Measurements from ENCODE around the gene POU4F3.

Gene POU4F3

DNA sequence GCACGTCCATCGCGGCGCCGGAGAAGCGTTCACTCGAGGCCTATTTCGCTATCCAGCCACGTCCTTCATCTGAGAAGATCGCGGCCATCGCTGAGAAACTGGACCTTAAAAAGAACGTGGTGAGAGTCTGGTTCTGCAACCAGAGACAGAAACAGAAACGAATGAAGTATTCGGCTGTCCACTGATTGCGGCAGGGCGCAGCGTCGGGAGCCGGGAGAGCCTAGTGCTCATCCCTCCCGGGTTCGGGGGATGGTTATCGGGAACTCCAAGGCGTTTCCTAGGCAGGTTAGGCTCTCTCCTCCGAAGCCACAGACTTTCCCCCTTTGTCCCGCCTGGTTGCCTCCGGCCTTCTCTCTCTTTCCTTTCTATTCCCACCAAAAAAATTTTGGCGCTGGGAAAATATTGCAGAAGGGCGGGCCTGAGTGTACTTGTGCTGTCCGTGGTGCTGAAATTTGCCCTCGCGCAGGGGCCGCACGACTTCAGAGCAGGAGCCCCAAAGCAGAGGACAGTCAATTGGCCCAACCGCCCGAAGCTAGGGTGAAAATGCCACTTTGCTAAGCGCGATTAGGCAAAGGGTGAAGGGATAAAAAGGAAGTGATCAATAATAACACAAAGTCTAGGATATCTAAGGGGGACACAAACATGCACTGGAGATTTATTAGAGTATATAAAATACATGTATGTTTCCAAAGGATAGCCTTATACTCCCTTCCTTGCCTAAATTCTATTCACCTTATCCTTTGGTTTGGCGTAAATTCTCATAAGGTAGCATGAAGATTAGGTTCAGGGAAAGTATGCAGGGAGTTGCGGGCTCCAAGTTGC, 1.8 kb downstream of the POU4F3 start:
- peak; percentile 56 for DNase-seq

DNA sequence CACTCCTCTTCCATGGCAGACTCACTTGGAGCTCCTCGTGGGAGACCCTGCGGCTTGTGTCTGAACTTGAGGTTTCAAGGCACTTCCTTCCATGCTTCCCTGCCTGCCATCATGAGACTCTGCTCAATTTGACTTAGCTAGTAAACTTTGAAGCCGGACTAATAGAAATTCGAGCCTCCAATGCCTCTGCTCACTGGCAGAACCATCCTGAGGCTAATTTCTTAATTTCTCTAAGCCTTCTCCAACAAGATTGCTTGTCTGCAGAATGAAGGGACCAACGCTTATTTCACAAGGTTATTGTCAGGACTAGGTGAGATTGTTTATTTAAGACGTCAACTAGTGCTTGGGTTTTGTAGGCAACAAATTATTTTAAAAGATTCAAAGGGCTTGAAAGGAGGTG, 3.2 kb downstream of the POU4F3 start:
- DNase-seq, result no peak

DNA sequence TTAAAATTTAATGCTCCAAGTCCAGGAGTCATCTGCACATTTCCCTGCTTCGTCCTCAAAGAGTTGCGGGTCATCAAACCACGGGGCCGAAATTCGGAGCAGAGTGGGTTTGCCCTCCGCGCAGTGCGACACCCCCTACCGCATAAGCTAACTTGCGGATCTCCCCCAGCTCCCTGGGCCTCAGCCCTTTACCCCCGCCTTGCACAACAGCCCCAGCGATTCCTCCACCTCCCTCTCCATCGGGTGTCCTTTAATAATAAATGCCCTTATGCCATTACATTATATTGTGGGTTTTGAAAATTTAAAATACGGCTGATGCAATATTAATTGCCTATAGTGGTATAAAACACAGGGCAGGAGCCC, 3.9 kb downstream of the POU4F3 start:
- no peak for DNase-seq

DNA sequence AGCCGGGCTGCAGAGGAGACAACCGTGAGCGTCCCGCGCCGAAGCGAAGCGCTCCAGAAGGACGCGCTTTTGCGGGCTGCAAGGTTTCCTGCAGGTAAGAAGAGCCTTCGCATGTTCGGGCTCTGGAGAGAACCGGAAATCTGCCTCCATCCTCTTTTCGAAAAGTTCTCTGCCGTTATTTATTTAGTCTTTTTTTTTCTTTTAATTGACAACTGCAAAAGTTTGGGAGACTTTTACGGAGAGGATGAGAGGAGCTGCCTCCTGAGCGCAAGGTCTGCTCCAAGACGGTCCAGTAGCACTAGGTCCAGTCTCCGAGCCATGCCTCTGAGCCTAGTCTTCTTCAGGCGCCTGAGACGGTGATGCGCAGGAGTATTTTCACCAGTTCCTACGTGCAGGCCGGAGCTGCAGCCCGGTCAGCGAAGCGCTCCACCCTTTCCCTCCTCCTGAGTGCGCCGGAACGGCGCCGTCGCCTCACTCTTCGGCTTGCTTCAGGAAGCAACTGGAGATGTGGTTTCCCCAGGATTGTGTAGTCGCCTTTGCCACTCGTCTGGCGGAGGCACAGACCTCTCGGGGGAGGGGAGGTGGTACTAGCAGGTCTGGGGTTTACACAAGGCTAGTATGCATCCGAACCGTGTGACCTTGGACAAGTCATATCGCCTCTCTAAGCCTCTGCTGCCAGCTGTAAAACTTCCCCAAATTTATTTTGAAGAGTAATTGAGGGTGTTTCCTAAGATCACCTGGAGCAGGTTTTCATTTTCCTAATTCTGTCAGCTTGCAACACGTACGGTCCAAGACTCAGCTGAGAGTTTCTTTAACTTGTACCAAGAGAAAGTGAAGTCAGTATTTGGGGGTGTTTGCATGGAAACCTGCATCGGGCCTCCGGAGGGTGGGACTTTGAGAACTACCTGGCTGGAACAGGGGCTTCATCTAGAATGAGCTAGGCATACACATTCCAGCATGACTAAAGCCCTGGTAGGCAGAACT, 4.5 kb downstream of the POU4F3 start:
- no peak for DNase-seq

DNA sequence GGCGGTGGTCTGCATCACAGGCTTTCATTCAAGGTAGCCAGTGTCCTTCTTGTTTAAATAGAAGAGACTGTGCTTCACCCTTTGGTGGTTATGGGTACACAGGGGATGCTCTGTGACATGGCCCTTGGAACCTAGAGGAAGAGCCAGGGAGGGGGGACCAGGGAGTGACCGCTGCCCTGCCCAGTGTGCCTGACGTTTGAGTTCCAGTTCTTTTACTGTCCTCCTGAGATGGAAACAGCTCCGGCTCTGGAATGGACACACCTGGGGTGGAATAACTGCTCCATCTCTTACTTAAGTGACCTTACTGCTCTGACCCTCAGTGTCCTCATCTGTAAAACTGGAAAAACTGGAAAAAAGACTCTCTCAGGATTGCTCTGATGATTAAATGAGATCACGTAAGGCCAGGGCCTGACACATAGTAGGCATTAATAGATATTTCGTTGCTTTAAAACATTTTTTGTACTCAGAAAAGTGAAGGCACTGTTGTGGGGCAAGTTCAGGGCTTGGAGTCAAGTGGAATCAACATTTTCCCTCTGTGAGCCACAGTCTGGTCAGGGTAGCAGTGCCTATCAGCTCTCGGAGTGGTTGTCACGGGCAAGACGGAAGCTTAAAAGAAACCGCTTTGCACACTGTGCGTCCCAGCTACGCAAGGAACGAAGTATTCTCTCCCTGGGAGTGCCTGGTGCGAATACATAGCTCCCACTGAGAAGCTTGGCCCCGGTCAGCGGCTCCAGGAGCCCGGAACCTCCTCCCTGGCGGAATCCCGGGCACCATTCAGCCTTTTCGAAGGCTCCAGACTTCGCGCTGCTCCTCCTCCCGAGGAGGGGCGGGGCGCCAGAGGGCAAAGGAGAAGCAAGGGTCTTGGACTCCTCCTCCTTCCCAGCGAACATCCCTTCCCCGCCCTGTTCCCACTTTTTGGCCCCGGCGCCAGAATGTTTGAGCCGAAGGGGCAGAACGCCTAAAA, 5.8 kb downstream of the POU4F3 start:
- peak; percentile 32 for DNase-seq

DNA sequence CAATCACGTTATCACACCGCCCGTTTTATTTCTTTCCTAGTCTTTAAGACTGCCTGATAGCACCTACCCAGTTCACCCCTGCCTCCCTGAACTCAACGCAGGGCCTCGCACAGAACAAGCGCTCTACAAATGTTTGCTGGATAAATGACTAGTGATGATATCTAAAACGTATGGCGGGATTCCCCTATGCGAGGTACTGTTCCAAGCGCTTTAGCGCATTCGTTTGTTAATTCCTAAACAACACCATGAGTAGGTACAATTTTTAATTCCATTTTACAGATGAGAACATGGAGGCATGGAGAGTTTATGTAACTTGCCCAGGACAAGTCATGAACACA, 6.6 kb downstream of the POU4F3 start:
- DNase-seq, result no peak

DNA sequence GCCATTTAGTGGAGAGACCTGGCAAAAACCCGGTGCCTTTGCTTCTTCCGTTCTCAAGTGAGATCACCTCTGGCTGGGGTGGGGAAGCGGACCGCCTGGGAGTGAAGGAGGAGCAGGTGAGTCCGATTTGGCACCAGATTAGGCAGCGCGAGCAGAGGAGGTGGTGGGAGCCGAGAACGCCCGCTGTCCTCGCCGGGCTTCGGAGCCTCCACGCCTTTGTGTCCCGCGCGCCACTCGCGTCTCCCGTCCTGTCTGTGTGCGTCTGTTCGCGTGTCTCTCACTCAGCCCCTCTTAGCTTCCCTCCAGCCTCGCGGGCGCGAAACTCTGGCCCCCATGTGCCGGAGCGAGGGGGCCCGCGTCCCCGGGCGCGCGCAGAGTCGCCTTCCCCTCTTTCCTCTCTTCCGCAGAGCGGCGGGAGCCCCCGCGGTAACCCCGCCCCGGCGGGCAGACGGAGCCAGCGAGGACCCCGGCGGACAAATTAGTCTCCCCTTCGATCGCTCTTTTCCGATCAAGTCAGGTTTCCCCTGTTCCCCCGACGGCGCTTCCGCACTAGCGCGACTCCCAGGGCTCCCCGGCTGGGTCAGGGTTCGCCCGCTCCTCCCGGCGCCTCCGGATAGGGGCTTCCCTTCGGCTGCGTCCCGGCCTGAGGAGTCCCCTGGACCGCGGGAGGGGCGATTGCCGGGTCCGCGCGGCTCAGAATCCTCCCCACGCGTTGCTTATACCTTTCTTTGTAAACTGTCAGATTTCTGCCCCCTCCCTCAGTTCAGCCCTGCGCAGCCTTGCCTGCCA, 7.1 kb downstream of the POU4F3 start:
- DNase-seq, result no peak

DNA sequence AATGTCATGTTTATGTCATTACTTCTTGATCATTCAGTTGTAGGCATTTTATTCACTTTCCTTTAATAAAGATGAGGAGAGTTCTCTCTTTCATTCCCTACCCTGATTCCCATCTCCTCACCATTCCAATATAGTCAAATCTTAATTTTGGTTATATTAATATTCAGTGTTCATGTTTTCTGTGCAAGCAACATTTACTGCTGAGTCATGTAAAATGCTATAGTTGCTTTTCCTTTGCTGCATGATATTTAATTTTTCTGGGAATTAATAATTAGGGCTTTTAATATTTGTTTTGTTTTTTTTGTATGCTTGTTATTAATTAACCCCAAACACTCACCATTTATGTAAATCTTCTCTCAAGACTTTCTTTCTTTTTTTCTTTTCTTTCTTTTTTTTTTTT, 18.5 kb downstream of the POU4F3 start:
- no peak for DNase-seq

DNA sequence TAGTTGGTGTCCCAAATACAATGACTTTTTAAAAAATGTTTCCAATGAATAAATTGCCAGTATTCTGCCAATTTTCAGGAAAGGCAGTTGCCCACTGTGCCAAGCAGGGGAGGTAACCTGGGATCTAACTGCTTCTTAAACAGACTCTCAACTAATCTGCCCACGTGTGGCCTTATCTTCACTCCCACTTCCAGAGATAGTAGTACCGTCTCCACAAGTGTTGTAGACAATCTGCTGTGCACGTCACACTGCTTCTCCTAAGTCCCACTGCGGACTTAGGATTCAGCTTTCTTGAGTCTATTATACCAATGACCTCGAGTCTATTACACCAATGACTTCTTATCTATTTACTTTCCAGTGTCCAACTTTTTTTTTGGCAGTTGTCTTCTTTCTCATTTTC, 21.2 kb downstream of the POU4F3 start:
- no peak for DNase-seq

DNA sequence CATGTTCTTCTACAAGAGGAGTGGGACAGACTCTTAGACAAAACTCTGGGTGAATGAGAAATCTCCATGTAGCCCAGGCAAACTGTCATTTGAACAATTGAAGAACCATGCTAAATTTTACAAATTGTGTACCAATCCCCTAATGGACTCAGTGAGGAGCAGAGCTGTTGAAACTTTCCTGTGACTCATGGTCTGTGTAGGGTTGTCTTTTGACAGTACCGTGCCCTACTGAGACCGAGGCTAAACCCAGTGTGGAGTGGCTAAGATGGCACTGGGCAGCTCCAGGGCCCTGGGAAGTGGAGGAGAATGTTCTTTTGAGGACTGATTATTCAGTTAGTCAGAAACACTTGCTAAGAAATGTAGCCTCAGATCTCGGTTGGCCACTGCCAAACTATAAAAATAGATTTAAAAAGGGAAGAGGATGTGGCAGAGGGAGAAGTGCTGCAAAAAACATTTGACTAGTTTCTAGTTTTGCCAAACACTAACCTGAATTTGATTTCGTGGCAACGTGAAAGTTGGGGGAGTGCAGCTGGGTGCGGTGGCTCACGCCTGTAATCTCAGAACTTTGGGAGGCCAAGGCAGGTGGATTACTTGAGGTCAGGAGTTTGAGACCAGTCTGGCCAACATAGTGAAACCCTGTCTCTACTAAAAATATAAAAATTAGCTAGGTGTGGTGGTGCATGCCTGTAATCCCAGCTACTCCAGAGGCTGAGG, 24.7 kb downstream of the POU4F3 start:
- DNase-seq, result peak; percentile 57

DNA sequence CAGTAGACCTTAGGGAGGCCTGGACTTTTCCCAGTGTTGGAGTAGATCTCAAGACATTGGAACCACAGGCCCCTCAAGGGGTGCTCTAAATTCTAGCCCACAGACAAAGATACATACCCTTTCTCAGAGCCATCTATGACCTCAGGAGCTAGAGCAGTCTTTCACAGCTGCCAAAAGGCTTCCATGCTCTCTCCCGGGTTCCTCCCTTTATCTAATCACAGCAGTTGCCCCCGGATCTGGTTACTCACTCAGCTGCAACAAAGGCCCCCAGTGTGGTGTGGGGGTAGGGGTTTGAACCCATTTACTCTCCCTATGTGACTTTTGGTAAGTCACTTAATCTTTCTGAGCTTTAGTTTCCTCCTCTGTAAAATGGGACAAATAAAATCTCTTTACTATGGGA, 27.0 kb downstream of the POU4F3 start:
- no peak for DNase-seq

DNA sequence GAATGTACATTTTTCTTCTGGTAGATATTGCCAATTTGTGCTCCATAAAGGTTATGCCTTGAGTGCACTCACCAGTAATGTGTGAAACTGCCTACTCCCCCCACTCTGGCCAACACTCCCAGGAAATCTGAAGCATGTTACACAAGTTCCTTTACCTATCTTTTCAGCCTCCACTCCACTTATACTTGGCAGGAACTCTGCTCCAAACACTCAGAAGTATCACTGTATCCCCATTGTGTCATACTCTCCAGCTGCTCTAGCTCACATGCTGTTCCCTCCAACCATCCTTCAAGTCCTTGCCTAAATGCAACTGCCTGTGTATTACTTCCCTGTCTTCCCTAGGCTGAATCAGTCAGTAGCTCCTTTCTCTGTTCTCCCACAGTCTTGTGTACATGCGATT, 28.3 kb downstream of the POU4F3 start:
- no peak for DNase-seq

DNA sequence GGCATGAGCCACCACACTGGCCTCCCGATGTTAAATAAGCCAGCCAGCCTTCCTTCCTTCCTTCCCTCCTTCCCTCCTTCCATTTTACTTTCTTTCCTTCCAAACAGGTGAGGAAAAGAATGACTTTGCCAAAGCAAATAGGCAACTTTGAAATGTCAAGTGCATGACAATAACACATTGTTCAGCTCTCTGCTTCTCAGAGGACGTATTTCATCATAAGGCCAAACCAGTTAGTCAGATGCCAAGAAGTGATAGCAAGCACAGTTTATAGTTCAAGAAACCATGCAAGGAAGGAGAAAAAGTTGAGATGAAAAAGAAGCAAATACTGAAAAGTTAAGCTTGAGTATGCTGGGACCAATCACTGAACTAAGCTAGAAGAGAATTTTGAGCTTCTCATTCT, 29.5 kb downstream of the POU4F3 start:
- DNase-seq, result no peak

DNA sequence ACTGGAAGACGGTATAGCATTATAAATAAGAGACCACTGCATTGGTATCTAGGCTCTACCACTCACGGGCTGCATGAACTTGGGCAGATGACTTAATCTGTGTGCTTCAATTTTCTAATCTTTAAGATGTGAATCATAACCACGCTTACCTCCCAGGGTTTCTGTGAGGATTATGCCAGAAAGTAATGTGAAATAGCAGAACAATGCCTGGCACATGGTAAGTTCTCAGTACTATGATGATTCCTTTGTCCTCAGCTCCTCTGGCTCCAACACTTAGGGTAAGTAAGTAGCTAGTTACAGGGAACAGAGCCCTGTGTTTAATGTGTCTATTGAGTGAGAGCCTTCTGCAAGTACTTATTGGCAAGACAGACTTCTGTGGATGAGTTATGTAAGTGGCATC, 31.1 kb downstream of the POU4F3 start:
- DNase-seq, result no peak

DNA sequence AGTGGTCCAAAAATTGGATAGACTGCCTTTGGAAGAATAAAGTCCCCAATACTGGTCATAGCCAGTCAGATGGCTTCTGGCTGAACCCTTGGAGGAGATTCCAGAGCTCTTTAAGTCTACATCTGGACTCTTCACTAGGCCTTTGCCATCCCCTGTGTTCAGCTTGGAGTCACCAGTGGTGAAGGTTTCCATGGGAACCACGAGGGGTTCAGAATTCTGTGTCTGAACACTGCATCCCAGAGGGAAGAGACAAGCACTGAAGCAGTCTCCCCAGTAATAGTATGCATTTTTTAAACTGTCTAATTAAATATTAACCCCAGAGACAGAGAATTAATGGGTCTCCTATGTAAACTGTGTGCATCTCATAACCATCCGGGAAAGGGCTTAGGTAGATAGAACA, 38.2 kb downstream of the POU4F3 start:
- no peak for DNase-seq

DNA sequence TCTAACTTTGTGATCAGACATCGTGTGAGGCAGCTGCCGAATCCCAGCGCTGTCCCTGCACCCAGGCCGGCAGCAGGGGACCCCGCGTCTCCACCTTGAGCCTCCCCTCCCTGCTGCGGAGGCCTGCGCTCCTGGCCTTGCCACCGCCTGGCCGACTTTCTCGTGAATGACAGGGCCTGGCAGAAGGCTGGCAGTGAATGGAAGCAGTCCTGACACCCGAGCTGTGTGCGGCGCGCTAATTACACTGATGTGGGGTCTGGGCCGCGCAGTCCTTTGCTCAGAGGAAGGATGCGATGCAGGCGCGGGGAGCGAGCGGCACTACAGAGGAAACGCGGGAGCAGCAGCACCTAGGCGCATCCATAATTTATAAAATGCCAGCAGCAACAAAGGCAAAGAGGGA, 40.3 kb downstream of the POU4F3 start:
- no peak for DNase-seq

DNA sequence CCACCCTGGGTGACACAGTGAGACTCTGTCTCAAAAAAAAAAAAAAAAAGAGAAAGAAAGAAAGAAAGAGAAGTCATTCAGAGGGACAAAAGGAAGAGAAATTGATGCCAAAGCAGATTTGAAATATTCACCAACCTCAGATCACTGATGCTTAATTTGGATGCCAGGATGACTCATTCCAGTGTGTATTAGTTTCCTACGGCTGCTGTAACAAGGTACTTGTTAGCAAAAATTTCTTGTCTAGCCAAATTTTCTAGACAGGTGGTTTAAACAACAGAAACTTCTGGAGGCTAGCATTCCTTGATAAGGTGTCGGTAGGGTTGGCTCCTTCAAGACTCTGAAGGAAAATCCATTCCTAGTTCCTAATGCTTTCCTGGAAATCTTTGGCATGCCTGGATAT, 42.1 kb downstream of the POU4F3 start:
- DNase-seq, result no peak

DNA sequence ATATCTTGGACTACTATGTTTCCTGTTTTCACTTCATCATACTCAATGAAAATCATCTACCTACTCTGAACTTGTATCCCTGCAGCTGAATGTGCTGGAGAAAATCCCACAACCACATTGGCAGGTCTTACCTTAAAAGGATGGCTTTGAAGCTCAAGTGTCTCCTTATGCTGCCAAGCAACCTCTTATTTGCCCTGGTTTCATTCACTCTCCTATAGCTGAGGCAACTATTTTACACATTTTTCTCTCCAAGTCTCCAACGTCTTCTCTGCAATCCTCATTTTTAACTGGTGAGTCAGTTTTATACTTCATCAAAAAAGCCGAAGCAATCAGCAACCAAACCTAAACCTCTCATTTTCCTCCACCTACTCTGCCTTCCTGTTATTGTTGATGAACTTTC, 49.7 kb downstream of the POU4F3 start:
- no peak for DNase-seq

DNA sequence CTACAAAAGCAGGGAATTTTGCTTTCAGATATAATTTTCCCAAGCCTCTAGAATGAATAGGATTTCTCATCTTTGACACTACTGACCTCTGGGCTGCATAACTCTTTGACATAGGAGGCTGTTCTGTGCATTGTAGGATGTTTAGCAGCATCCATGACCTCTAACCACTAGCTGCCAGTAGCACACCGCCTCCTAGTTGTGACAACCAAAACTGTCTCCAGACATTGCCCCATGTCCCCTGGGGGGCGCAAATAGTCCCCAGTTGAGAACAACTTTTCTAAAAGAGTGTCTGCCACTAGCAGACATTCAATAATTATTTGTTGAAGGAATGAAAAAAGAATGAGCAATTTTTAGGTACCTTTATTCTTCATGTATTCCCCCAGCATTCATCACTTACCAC, 51.8 kb downstream of the POU4F3 start:
- no peak for DNase-seq
